Measurements from ENCODE around the gene PPP1R9B. TPM values are rescaled to one million over a fixed set of nuclear protein-coding genes. Genes with fewer than 3 reads are reported as not detected.

Gene PPP1R9B
- total RNA-seq, 1 experiment from 2014 or later, result 23.0 TPM

GRCh38 chr17:50187394-50187725 lies 36.9 kb upstream of the PPP1R9B start:
- Histone ChIP-seq H4K91ac (ENCODE audit: insufficient read length, low read depth, low read length) (no peak overlapping the region), H3K9ac (ENCODE audit: extremely low read depth, insufficient read length, low read length) (no peak overlapping the region)

More at GRCh38 chr17:50187394-50187725, 36.9 kb upstream of the PPP1R9B start:
- H3K79me1 ChIP-seq (ENCODE audit: insufficient read depth, low read depth, low read length, poor library complexity, severe bottlenecking), result no peaks in the 10 kb centered on the region
- no peak overlapping the region for H2BK12ac ChIP-seq (ENCODE audit: insufficient read length, low read depth, low read length)
- no peaks in the 10 kb centered on the region for H3K23me2 ChIP-seq (ENCODE audit: insufficient read length, low read depth, low read length, poor library complexity, severe bottlenecking)
- no peak overlapping the region for H3K4ac ChIP-seq (ENCODE audit: low read depth, low read length)
- DNase-seq, result no peak
- H2AFZ ChIP-seq (ENCODE audit: low read length), result no peak overlapping the region
- no peak for TF ChIP-seq CTCF (conservative IDR thresholded peaks at IDR 0.05)
- no CpG with 5 or more reads among the region's 4 CpGs for WGBS (ENCODE audit: extremely low coverage, insufficient read length, low lambda C conversion rate)
- no peak overlapping the region for H2BK5ac ChIP-seq (ENCODE audit: insufficient read length, low read length)
- H3K23ac ChIP-seq (ENCODE audit: insufficient read length, low read depth, low read length), result no peak overlapping the region
- no peak overlapping the region for H3K4me2 ChIP-seq (ENCODE audit: insufficient read depth, insufficient read length, low read length)
- no peak overlapping the region for H2BK120ac ChIP-seq (ENCODE audit: low read depth, low read length, poor library complexity, severe bottlenecking)
- Mint-ChIP-seq H3K27ac (no peak overlapping the region; a peak in 1 of 7 replicates), H3K27me3 (ENCODE audit: low read depth) (no peaks in the 10 kb centered on the region), H3K4me3 (no peak overlapping the region), H3K9me3 (no peaks in the 10 kb centered on the region), H3K36me3 (ENCODE audit: insufficient read depth in 1 of 3, low read depth in 3 of 3) (peaks cover 5 to 64% (median 61%) of the 10 kb centered on the region in 3 experiments; a peak in 6 of 7 replicates), H3K4me1 (peaks cover 22 to 29% of the 10 kb centered on the region in 2 experiments)
- H4K8ac ChIP-seq (replicated peaks; ENCODE audit: insufficient read length, low read depth, low read length), result no peak overlapping the region
- no peak overlapping the region for H3K56ac ChIP-seq (ENCODE audit: insufficient read length, low read depth, low read length)
- H3K14ac ChIP-seq (ENCODE audit: insufficient read depth, low read length), result no peak overlapping the region
- no peak overlapping the region for H3K18ac ChIP-seq (ENCODE audit: insufficient read length, low read depth, low read length)
- no peak overlapping the region for H2AK5ac ChIP-seq (ENCODE audit: insufficient read length, low read length)
- no peaks in the 10 kb centered on the region; the same call in 1 of the 2 replicates for H3K4me1 ChIP-seq (ENCODE audit: insufficient read depth, low read length)
- H4K5ac ChIP-seq (ENCODE audit: insufficient read length, low read depth, low read length), result no peak overlapping the region
- H2BK15ac ChIP-seq (ENCODE audit: low read depth, low read length), result no peak overlapping the region
- no peak overlapping the region for H3T11ph ChIP-seq (ENCODE audit: low read length)
- no peaks in the 10 kb centered on the region for H3K27me3 ChIP-seq (ENCODE audit: insufficient read depth, low read length)
- H2BK20ac ChIP-seq (ENCODE audit: low read depth, low read length, poor library complexity, severe bottlenecking), result no peak overlapping the region
- no peaks in the 10 kb centered on the region for H4K20me1 ChIP-seq (ENCODE audit: control insufficient read depth, insufficient read depth, insufficient read length)
- no peaks in the 10 kb centered on the region for H3K9me3 ChIP-seq (ENCODE audit: control insufficient read depth, low read depth, low read length)
- H3K27ac ChIP-seq (ENCODE audit: insufficient read length, low read depth, low read length), result no peak overlapping the region
- H3K79me2 ChIP-seq (ENCODE audit: insufficient read depth, low read length), result no peaks in the 10 kb centered on the region
